Progenitor cell of endocrine pancreas (in vitro differentiated cells): Measurements from ENCODE around the gene DIS3L2. TPM values are rescaled to one million over a fixed set of nuclear protein-coding genes. Genes with fewer than 3 reads are reported as not detected.

Experiments
- DNase-seq: peaks from one replicate; pipeline ENCODE4 v3.0.0; 2021; ENCODE audit warnings: low spot score; ENCODE audit not compliant: unreplicated experiment
- H3K27ac Mint-ChIP-seq: 2 replicates; pipeline ENCODE4 v1.8.0; 2021; ENCODE audit warnings: mild to moderate bottlenecking, moderate library complexity, mixed read lengths
- H3K27me3 Mint-ChIP-seq: 2 replicates; pipeline ENCODE4 v1.8.0; 2021; ENCODE audit warnings: mixed read lengths
- H3K36me3 Mint-ChIP-seq: 2 replicates; pipeline ENCODE4 v1.8.0; 2022; ENCODE audit warnings: mixed read lengths; ENCODE audit not compliant: insufficient read depth
- H3K4me1 Mint-ChIP-seq: 2 replicates; pipeline ENCODE4 v1.8.0; 2021; ENCODE audit warnings: low read depth, mixed read lengths
- H3K4me3 Mint-ChIP-seq: 2 replicates; pipeline ENCODE4 v1.8.0; 2021; ENCODE audit warnings: low read depth, mild to moderate bottlenecking, moderate library complexity, mixed read lengths
- H3K9me3 Mint-ChIP-seq: 2 replicates; pipeline ENCODE4 v1.8.0; 2021; ENCODE audit warnings: low read depth, mixed read lengths
- CTCF ChIP-seq: fragments of 200-600 bp; sonication (generic); IDR thresholded peaks from one replicate; pipeline ENCODE4 v1.5.0; 2021; ENCODE audit warnings: antibody characterized with exemption, mild to moderate bottlenecking; ENCODE audit not compliant: unreplicated experiment
- total RNA-seq: library from RNA; stranded (reverse); gene quantifications from 2 replicates; pipeline ENCODE4 v1.2.1, GENCODE V29; 2021

DIS3L2 gene
- total RNA-seq, 1 donor from 2014 or later, result 59.3 TPM

GRCh38 chr2:231930593-231931281 lies 30.8 kb upstream of the DIS3L2 start:
- Mint-ChIP-seq H3K36me3 (no peaks in the 10 kb centered on the region), H3K4me3 (no peak overlapping the region), H3K27me3 (peaks cover 52% of the 10 kb centered on the region)

GRCh38 chr2:231931481-231931915 lies 30.0 kb upstream of the DIS3L2 start:
- Mint-ChIP-seq H3K4me1 (peaks cover 3% of the 10 kb centered on the region), H3K4me3 (no peak overlapping the region), H3K27me3 (peaks cover 50% of the 10 kb centered on the region), H3K9me3 (no peaks in the 10 kb centered on the region), H3K27ac (no peak overlapping the region), H3K36me3 (no peaks in the 10 kb centered on the region)
- no peak for DNase-seq
- TF ChIP-seq CTCF, result no peak

More at GRCh38 chr2:231930593-231931281, 30.8 kb upstream of the DIS3L2 start:
- Mint-ChIP-seq H3K9me3 (no peaks in the 10 kb centered on the region), H3K27ac (no peak overlapping the region), H3K4me1 (peaks cover 4% of the 10 kb centered on the region)
- DNase-seq, result no peak
- TF ChIP-seq CTCF, result no peak

- Mint-ChIP-seq H3K27me3 (peaks cover 39% of the 10 kb centered on the region), H3K9me3 (no peaks in the 10 kb centered on the region), H3K27ac (no peak overlapping the region), H3K4me1 (no peaks in the 10 kb centered on the region), H3K36me3 (no peaks in the 10 kb centered on the region), H3K4me3 (no peak overlapping the region)
- DNase-seq, result no peak
- TF ChIP-seq CTCF, result no peak
Measured at GRCh38 chr2:231932711-231932970, 28.9 kb upstream of the DIS3L2 start.

GRCh38 chr2:231932985-231933915 lies 28.3 kb upstream of the DIS3L2 start:
- no peaks in the 10 kb centered on the region for H3K4me1 Mint-ChIP-seq
- no peak overlapping the region for H3K4me3 Mint-ChIP-seq
- DNase-seq, result no peak
- peaks cover 33% of the 10 kb centered on the region for H3K27me3 Mint-ChIP-seq
- no peaks in the 10 kb centered on the region for H3K36me3 Mint-ChIP-seq
- H3K9me3 Mint-ChIP-seq, result no peaks in the 10 kb centered on the region
- TF ChIP-seq CTCF, result no peak
- no peak overlapping the region for H3K27ac Mint-ChIP-seq

- no peaks in the 10 kb centered on the region for H3K36me3 Mint-ChIP-seq
- no peak overlapping the region for H3K4me3 Mint-ChIP-seq
- no peak overlapping the region for H3K27ac Mint-ChIP-seq
- DNase-seq, result no peak
- no peaks in the 10 kb centered on the region for H3K9me3 Mint-ChIP-seq
- peaks cover 25% of the 10 kb centered on the region for H3K27me3 Mint-ChIP-seq
- TF ChIP-seq CTCF, result no peak
- no peaks in the 10 kb centered on the region for H3K4me1 Mint-ChIP-seq
Measured at GRCh38 chr2:231933916-231934401, 27.6 kb upstream of the DIS3L2 start.
